DMS 273 treated with DMSO at 0.1 percent for 48 hours (cell line): Measurements from ENCODE around the gene CLSTN1.
A peak's percentile ranks its signal among the peaks of the same experiment; 100 is the strongest.

Experiments
- DNase-seq: peaks from one replicate; lab custom pipeline; 2025; lab: John Stamatoyannopoulos, UW

CLSTN1 gene

DNA sequence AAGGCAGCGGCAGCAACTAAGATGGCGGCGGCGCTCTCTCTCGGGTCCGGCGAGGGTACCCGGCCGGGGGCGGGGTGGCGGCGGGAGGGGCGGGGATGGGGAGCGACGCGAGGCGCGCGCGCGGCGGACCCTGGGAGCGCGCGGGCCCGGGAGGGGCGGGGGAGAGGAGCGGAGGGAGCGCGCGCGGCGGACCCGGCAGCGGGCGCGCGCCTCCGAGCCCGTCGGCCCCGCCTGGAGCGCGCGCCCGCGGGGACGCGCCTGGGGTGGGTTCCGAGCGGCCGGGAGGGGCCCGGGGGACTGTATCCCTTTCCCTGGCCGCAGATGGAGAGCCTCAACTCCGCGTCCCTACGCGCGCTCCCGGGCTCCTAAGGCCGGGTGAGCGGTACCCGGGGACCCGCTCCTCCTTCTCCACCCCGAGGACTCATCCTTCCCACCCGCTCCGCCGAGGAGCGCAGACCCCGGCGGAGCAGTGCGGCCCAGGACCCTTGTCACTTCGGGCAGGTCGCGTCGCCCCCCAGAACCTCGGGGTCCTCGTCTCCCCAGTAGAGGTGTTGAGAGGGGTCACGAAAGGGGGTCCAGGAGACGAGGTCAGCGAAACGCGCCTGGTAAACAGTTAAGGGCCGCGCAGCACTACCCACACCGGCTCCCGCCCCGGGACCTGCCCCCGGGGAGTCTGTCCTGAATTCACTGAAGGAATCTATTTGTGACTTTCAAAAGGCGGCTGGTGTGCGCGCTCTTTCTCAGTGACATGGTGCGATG is at the start of gene CLSTN1:
Gene CLSTN1 (minus strand): TSS at position 23 of the 759 bp plus-strand sequence. CDS start 232 bp downstream, outside the sequence.
- peak; percentile 64 for DNase-seq

GRCh38 chr1:9873385-9873784 is 49.6 kb upstream of the CLSTN1 start:
- DNase-seq: no peak

DNA sequence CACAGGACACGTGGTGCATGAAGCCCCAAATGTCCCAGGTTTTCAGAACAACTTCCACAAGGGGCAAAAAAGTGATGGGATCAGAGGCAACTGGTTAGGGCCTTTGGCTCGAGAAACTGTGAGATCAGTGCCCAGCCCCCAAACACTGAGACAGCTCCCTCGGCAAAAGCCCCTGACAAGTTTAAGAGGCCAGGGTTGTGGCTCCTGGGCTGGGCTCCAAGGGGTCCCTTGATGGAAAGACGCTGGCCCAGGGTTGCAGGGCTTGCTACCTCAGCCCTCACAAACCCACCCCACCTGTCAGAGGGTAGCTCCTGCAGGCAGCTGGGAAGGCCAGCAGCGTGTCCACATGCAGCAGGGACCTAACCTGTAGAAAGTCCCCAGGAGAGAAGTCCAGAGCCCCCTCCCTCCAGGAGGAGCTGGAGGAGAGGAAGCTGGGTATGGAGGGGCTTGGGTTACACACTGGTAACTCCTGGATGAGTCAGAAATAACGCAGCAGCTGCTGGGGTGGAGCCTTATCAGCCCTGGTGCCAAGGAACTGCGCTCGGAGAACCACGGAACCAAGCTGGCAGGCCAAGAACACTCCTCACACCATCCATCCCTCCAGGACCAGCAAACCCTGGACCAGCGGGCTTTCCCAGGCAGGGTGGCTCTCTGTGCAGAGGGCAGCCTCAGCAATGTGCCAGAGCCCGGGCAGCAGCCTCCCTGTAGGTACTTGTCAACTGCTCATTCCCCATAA is 48.8 kb upstream of the CLSTN1 start:
- peak; percentile 82 for DNase-seq

- DNase-seq: no peak
Observed at GRCh38 chr1:9871707-9872425, 48.1 kb upstream of the CLSTN1 start.

GRCh38 chr1:9871021-9871420 is 47.3 kb upstream of the CLSTN1 start:
- DNase-seq: no peak

GRCh38 chr1:9870572-9870971 is 46.8 kb upstream of the CLSTN1 start:
- no peak for DNase-seq

DNA sequence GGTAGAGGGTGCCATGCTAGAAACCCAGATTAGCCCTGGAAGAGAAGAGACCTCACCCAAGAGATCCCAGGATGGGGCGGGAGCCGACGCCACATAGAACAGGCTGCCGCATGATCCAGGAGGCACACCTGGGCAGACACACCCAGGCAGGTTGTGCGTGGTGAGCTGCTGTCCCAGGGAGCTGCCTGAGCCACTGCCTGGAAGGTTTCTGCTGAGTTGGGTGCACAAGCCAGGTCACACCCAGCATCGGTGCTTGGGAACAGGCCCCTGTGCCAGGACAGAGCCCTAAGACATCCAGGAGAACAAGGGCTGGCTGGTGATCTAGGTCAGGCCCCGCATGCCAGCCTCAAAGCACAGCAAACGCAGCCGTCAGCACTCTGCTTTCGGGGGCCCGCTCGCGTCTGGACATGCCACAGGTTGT is 46.1 kb upstream of the CLSTN1 start:
- DNase-seq: no peak

DNA sequence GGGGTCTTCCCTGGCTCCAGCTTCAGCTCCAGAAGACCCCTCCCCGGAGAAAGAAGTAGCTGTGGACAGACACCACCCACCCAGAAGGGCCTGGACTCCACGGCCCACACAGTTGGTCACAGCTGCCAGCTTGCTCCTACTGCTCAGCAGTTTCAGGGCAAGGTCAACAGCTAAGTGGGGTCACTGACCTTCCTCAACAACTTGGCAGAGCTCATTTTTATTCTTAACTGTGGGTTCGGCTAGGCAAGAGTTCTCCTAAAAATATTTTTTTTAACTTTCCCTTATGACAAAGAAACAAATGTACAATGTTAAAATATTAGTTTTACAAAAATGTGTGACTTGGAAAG is 44.5 kb upstream of the CLSTN1 start:
- no peak for DNase-seq

GRCh38 chr1:9867408-9868243 is 43.9 kb upstream of the CLSTN1 start:
- no peak for DNase-seq

DNA sequence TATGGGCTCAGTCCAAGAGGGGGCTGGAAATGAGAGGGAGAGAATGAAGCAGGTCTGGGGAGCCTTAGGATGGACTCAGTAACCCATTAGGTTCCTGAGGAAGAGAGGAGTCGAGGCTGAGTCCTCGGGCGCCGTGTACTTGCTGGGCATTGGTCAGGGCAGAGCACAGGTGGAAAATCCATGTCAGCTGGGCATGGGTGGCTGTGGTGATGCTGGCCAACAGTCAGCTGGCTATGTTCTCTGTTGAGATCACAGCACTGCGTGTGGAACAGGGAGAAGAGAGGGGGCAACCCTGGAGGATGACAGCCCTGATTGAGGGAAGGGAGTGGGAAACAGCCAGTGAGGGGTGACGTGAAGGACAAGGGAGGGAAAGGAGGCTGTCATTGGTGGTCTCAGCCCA is 43.1 kb upstream of the CLSTN1 start:
- DNase-seq: no peak

DNA sequence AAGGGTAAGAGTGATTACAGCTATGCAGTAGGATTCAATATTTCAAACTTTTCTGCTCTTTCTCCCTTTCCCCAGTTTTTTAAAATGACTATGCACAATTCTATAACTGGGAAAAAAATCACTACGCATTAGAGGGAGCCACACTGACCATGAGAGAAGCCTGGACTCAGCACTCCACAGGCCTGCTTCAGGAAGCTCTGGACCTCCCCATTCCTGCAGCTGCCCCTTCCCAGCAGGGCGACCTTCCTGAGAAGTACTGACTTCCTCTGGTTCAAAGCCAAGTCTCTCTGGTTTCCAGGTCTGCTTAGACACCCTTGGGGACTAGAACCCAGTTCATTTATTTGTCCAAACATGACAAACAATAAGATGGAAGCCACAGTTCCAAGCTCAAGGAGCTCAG is 42.0 kb upstream of the CLSTN1 start:
- DNase-seq: no peak

DNA sequence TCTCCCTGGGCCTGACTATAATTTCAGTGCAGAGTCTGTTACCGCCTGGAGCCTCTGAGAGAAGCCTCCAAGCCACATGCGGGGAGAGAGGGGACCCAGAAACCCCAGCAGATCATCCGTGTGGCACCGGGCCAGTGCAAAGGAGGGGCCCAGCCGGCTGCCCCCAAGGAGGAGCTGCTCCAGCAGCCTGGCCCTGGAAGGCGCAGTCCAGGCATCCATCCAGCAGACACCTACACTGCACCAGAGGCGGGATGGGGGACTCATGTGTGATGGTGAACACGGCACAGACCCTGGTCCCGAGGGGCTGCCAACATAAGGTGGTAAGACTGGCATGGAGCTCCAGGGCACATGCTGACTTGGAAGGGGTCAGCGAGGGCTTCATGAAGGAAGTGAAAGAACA is 39.6 kb upstream of the CLSTN1 start:
- DNase-seq: no peak

DNA sequence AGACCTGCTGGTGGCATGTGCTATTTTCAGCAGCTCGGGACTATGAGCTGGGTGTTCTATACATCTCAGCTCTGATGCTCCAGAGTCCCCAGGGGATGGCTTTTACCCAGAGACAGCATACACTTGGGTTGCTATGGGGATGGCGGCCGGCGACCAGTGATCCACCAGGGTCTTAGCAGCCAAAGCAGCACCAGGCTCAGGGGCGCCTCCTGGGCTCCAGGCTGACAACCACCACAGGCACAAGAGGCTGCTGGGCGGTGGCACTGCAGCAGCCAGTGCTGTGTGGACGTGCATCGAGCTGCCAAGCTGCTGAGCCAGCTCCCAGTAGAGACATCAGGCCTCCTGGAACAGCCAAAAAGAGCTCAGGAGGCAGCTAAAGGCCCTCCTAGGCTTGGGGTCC is 37.6 kb upstream of the CLSTN1 start:
- peak; percentile 47 for DNase-seq

GRCh38 chr1:9860887-9861286 is 37.1 kb upstream of the CLSTN1 start:
- DNase-seq: peak; percentile 77

DNA sequence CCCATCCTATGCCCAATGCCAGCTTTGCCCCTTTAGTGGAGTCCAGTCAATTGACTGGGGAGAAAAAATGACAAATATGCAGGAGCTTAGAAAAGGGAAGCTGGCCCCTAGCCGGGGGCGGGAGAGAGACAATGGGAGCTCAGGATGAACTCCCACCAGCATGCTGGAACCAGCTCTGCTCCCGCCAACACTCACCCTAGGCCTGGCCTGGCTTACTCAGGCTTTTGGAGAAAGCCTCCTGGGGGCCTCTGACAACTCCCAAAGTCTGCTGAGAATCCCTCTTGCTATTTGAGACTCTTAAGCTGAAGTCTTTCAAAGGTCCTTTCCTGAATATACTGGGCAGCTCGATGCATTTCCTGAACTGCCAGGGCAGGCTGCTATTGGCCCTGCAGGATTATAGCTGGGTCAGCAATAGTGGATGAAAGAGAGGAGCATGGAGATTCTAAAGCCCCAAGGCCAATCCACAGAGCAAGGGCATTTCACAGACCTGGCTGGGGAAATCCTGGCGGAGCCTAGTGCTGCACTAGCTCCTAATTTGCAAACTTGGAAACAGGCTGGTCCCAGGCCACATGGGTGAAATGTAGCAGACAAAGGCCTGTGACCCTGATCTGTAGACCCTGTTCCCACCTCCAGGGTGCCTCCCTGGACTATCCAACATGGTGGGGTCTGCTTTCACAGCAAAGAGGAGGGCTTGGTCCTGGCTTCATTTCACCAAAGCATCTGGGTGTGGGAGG is 35.7 kb upstream of the CLSTN1 start:
- no peak for DNase-seq

DNA sequence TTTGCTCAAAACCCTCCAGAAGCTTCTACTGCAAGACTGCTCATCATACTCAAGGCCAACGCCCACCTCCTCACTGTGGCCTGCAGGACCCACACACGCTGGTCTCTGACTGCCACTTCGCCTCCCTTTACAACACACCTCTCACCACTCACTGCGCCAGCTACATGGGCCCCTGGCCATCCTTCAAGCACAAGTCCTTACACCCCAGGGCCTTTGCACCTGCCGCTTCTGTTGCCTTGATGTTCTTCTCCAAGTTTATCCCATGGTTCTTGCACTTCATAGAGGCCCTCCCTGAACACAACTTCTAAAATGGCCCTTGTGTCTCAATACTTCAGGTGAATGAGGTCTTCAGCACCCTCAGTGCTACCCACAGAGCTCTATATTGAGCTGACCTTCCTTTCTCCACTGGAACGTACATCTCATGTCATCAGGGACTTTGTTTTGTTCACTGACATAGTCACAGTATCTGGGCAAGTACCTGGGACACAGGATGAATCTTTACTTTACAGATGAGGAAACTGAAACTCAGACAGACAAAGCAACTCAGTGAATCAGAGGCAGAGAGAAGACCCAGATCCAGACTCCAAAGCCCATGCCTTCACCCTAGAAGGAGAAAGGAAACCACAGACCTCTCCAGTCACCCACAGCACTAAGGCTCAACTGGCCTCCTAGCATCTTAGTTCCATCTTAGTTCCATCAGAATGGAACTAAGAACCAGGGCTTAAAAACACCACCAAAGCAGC is 34.7 kb upstream of the CLSTN1 start:
- no peak for DNase-seq

DNA sequence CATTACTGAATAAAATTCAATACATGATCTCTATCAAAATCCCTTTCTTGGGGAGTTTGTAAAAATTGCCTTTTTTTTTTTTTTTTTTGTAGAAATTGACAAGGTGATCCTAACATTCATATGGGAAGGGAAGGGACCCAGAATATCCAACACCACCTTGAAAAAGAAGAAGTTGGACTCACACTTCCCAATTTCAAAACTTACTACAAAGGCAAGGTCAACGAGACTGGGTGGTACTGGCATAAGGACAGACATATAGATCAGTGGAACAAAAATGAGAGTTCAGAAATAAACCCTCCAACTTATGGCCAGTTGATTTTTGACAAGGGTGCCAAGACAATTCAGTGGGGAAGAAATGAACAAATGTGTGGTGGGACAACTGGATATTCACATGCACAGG is 31.4 kb upstream of the CLSTN1 start:
- DNase-seq: no peak

DNA sequence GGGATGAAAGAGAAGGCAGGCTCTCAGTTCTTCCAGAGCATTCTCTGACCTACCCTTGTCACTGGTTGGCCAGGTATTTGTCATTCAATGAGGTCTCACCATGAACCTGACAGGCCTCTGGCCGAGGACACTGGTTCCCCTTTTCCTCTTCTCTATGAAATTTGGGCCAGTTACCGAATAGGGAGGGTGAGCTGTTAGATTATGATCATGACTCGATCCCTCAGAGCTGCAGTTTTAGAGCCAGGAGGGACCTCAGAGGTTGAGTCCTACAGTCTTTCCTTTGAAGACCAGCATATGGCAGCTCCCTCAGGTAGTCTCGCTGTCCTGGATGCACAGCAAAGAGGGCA is 29.5 kb upstream of the CLSTN1 start:
- no peak for DNase-seq

DNA sequence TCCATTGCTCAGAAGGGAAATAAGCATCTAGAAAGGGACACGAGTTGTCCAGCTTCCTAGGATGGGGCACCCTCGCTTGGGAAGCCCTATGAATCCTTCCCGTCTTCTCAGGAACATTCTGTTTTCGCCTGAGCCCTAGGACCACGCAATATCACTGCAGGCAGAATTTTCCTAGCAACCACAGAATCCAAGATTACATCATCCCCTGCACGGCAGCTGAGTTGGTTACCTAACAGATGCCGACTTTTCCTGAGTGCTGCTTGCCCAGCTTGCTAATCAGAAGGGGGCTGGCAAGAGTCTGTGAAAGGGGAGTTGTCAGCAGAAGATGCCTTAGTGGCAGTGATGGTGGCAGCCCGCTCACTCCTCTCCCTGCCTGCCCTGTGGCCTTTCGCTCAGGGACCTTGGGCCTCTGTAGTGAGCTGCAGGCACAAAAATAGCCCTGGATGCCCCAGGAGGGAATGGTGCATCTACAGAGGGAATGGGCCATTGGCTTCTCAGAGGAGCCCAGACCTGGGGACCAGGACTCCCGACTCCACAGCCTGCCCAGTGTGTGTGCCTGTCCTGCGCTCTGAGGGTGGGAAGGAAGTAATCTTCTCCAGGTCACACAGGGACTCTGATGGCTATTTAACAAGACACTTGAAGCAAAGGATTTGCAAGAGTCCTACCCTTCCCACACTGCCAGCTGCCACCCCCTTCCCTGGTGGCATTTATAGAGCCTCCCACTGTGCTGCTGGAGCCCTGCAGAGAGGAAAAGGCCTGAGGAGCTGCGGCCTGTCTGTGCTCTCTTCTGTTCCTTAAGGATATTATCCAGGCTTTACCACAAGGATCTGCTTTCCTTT is 28.9 kb upstream of the CLSTN1 start:
- peak; percentile 88 for DNase-seq

- DNase-seq: no peak
Observed at GRCh38 chr1:9852004-9852403, 28.2 kb upstream of the CLSTN1 start.
